K562 (cell line): Measurements from ENCODE around the gene ASIC1. TPM values are rescaled to one million over a fixed set of nuclear protein-coding genes. Genes with fewer than 3 reads are reported as not detected.
A peak's percentile ranks its signal among the peaks of the same experiment; 100 is the strongest.

ENCODE experiments used
- E2F4 ChIP-seq: sonication (generic); formaldehyde crosslinking; IDR thresholded peaks from 2 replicates; pipeline ENCODE4 v1.8.0; 2022; ENCODE audit warnings: mild to moderate bottlenecking, low read depth, missing genetic modification reagents
- ELK1 ChIP-seq: sonication (generic); formaldehyde crosslinking; IDR thresholded peaks from 2 replicates; pipeline ENCODE4 v1.8.1; 2022; ENCODE audit warnings: missing genetic modification reagents
- FOXP4 ChIP-seq: sonication (generic); formaldehyde crosslinking; IDR thresholded peaks from 2 replicates; pipeline ENCODE4 v1.8.0; 2022; ENCODE audit warnings: mild to moderate bottlenecking, missing genetic modification reagents, borderline replicate concordance
- HNRNPUL1 ChIP-seq: fragments of 200-400 bp; formaldehyde crosslinking; IDR thresholded peaks from 2 replicates; pipeline ENCODE4 v1.6.1; 2017; ENCODE audit warnings: low read length
- L3MBTL2 ChIP-seq: fragments of 450-650 bp; IDR thresholded peaks from 2 replicates; pipeline ENCODE4 v1.6.1; 2016; ENCODE audit warnings: mild to moderate bottlenecking, moderate library complexity
- LCOR ChIP-seq: sonication (generic); formaldehyde crosslinking; IDR thresholded peaks from 2 replicates; pipeline ENCODE4 v1.8.0; 2022; ENCODE audit warnings: mild to moderate bottlenecking, missing genetic modification reagents
- MED1 ChIP-seq: sonication (generic); formaldehyde crosslinking; IDR thresholded peaks from 2 replicates; pipeline ENCODE4 v1.8.1; 2023; ENCODE audit warnings: missing genetic modification reagents, borderline replicate concordance
- MYBL2 ChIP-seq, 2 experiments: fragments of 450-650 bp in 1 of 2; sonication (generic) in 1 of 2; formaldehyde crosslinking in 1 of 2; IDR thresholded peaks; 2 replicates each; pipeline versions ENCODE4 v1.6.1 to v1.8.1; 2017 to 2022; ENCODE audit warnings: borderline replicate concordance in 1 of 2, inconsistent platforms in 1 of 2, low read depth in 1 of 2, mild to moderate bottlenecking in 1 of 2, missing genetic modification reagents in 1 of 2, moderate library complexity in 1 of 2
- MYC ChIP-seq, 2 experiments: fragments of 250-450 bp in 1 of 2; sonication (Bioruptor Pico) in 1 of 2; IDR thresholded peaks; 2 replicates each; pipeline versions ENCODE4 v1.5.1 to v1.6.1; 2012 to 2021; ENCODE audit warnings: low read depth in 2 of 2, borderline replicate concordance in 1 of 2, improper control_type of control experiment in 1 of 2, low read length in 1 of 2, mild to moderate bottlenecking in 1 of 2, moderate library complexity in 1 of 2
- NCOA6 ChIP-seq: fragments of 450-650 bp; IDR thresholded peaks from 2 replicates; pipeline ENCODE4 v1.6.1; 2017; ENCODE audit warnings: mild to moderate bottlenecking
- ZBTB11 ChIP-seq, 3 experiments: fragments of 200-800 bp in 1 of 3; fragments of 250-450 bp in 1 of 3; fragments of 450-650 bp in 1 of 3; sonication (Bioruptor Pico) in 1 of 3; sonication (Bioruptor generic) in 1 of 3; formaldehyde crosslinking in 1 of 3; IDR thresholded peaks; 2 replicates each; pipeline versions ENCODE4 v1.6.1 to v1.8.0; 2016 to 2022; ENCODE audit warnings: mild to moderate bottlenecking in 2 of 3, missing genetic modification characterization in 2 of 3, missing compliant biosample characterization in 1 of 3, moderate library complexity in 1 of 3
- ZFP36 ChIP-seq: fragments of 150-350 bp; IDR thresholded peaks from 2 replicates; pipeline ENCODE4 v1.6.1; 2018; ENCODE audit warnings: low read length, low read depth; ENCODE audit not compliant: partially characterized antibody
- ZNF124 ChIP-seq: sonication (generic); formaldehyde crosslinking; IDR thresholded peaks from 2 replicates; pipeline ENCODE4 v1.8.1; 2022; ENCODE audit warnings: missing genetic modification reagents
- ZNF282 ChIP-seq: sonication (generic); formaldehyde crosslinking; IDR thresholded peaks from 2 replicates; pipeline ENCODE4 v1.8.1; 2023; ENCODE audit warnings: missing genetic modification reagents
- ZNF511 ChIP-seq: sonication (generic); formaldehyde crosslinking; IDR thresholded peaks from 2 replicates; pipeline ENCODE4 v1.8.0; 2022; ENCODE audit warnings: mild to moderate bottlenecking, missing genetic modification reagents
- polyA plus RNA-seq, 8 experiments: library from polyadenylated mRNA; depleted of rRNA in 4 of 8; stranded (reverse) in 5 of 8; unstranded in 3 of 8; fragments of >200 nt; fragmentation: Nextera tagmentation in 2 of 8; fragmentation: Illumina TruSeq in 1 of 8; extraction: Ambion mirVana in 2 of 8; extraction: Trizol in 1 of 8; gene quantifications; 2 replicates each; pipeline versions ENCODE4 v1.2.1 to v1.2.3, GENCODE V29; 2011 to 2014; ENCODE audit warnings: inconsistent platforms in 1 of 8, missing spikeins in 1 of 8
- total RNA-seq, 7 experiments: library from RNA; depleted of rRNA in 6 of 7; stranded (reverse); fragments of >200 nt in 6 of 7; fragmentation: Illumina TruSeq in 2 of 7; extraction: Trizol in 2 of 7; gene quantifications; 2 replicates each; pipeline versions ENCODE4 v1.2.1 to v1.2.3, GENCODE V29; 2011 to 2021; ENCODE audit warnings: low replicate concordance in 1 of 7

The ASIC1 gene
- total and polyA plus RNA-seq, 9 of the 15 experiments (the other 6 are each of a cell fraction or from before 2014, with no cell fraction given) = 0.01 to 1.7 (median 0.45) TPM

- TF ChIP-seq MYC (IDR thresholded peaks at IDR 0.05; ENCODE audit: low read depth, low read length) (peak; percentile 47; the same call in 1 of the 2 replicates), MYC (CRISPR knock-in tag; IDR thresholded peaks at IDR 0.05; ENCODE audit: borderline replicate concordance, low read depth) (peak; percentile 80; the same call in 1 of the 2 replicates), E2F4 (no peak; the same call in 1 of the 2 replicates), NCOA6 (no peak), L3MBTL2 (peak; percentile 85), ZFP36 (no peak), ZNF124 (CRISPR knock-in tag) (no peak), ZBTB11 (CRISPR knock-in tag; IDR thresholded peaks at IDR 0.05) (no peak; a peak in 1 of 6 replicates), ELK1 (CRISPR knock-in tag) (no peak), MYBL2 (IDR thresholded peaks at IDR 0.05; ENCODE audit: low read depth) (no peak), MYBL2 (CRISPR knock-in tag; IDR thresholded peaks at IDR 0.05; ENCODE audit: borderline replicate concordance) (no peak), FOXP4 (CRISPR knock-in tag) (0 out of 2 replicates have a peak, but pooled peaks have one; percentile 46), ZNF511 (CRISPR knock-in tag) (peak; percentile 97; the same call in 1 of the 2 replicates), LCOR (peak; percentile 61; the same call in 1 of the 2 replicates), HNRNPUL1 (no peak), ZNF282 (CRISPR knock-in tag) (no peak), MED1 (CRISPR knock-in tag) (no peak)
Measured at GRCh38 chr12:50111693-50112455, 54.5 kb downstream of the ASIC1 start, which contains the start of gene COX14 (continued).
